Osteoblast (primary cell): Measurements from ENCODE around the gene DYSF. TPM values are rescaled to one million over a fixed set of nuclear protein-coding genes. Genes with fewer than 3 reads are reported as not detected.

Source experiments
- DNase-seq: peaks from one replicate; pipeline ENCODE4 v3.0.0; 2011; ENCODE audit warnings: low spot score, mixed read lengths; ENCODE audit not compliant: insufficient read length; ENCODE audit errors: missing footprints
- H2AFZ ChIP-seq: 2 replicates; pipeline ENCODE4 v1.6.0; 2011; ENCODE audit warnings: mild to moderate bottlenecking, low read length
- H3K27ac ChIP-seq: 2 replicates; pipeline ENCODE4 v1.5.1; 2011; ENCODE audit warnings: mild to moderate bottlenecking, low read depth, low read length, moderate library complexity
- H3K27me3 ChIP-seq: 2 replicates; pipeline ENCODE4 v1.6.0; 2012; ENCODE audit warnings: mild to moderate bottlenecking, control low read depth, inconsistent platforms, low read length, moderate library complexity; ENCODE audit not compliant: insufficient read depth
- H3K36me3 ChIP-seq: 2 replicates; pipeline ENCODE4 v1.5.1; 2011; ENCODE audit warnings: mild to moderate bottlenecking, low read length, control low read depth, moderate library complexity; ENCODE audit not compliant: insufficient read depth
- H3K4me1 ChIP-seq: 2 replicates; pipeline ENCODE4 v1.5.1; 2011; ENCODE audit warnings: mild to moderate bottlenecking, low read length, control low read depth, moderate library complexity; ENCODE audit not compliant: insufficient read depth
- H3K4me2 ChIP-seq: 2 replicates; pipeline ENCODE4 v1.6.0; 2011; ENCODE audit warnings: mild to moderate bottlenecking, low read length; ENCODE audit not compliant: insufficient read depth
- H3K4me3 ChIP-seq: fragments of 200-600 bp; sonication (generic); 3 replicates; pipeline ENCODE4 v1.5.1; 2012; ENCODE audit warnings: mild to moderate bottlenecking, low read length, inconsistent platforms; ENCODE audit not compliant: insufficient read depth
- H3K79me2 ChIP-seq: 2 replicates; pipeline ENCODE4 v1.6.0; 2012; ENCODE audit warnings: mild to moderate bottlenecking, low read length, control low read depth, inconsistent platforms; ENCODE audit not compliant: insufficient read depth
- H3K9me3 ChIP-seq: 2 replicates; pipeline ENCODE4 v1.5.1; 2011; ENCODE audit warnings: low read depth, low read length, control low read depth
- H4K20me1 ChIP-seq: 2 replicates; pipeline ENCODE4 v1.6.0; 2012; ENCODE audit warnings: mild to moderate bottlenecking, low read length, control low read depth; ENCODE audit not compliant: insufficient read depth
- total RNA-seq: library from RNA; depleted of rRNA; stranded (reverse); fragments of >200 nt; gene quantifications from 2 replicates; pipeline ENCODE4 v1.2.3, GENCODE V29; 2012
- TF ChIP-seq, protein P1 (sequence below): IDR thresholded peaks from 2 replicates; pipeline ENCODE4 v1.5.1; 2011; ENCODE audit warnings: mild to moderate bottlenecking, low read depth, low read length, moderate library complexity; ENCODE audit errors: extremely low read depth

Gene DYSF
- total RNA-seq, 1 donor: 4.3 TPM

- no peak overlapping the region for H2AFZ ChIP-seq
Observed at GRCh38 chr2:71552861-71553301, 99.5 kb downstream of the DYSF start.

GRCh38 chr2:71554028-71554705 lies 100.8 kb downstream of the DYSF start:
- Histone ChIP-seq H3K9me3 (no peaks in the 10 kb centered on the region), H3K4me3 (no peak overlapping the region)

More at GRCh38 chr2:71552861-71553301, 99.5 kb downstream of the DYSF start:
- no peak overlapping the region for H3K4me2 ChIP-seq
- peaks cover 2% of the 10 kb centered on the region for H3K9me3 ChIP-seq
- DNase-seq: peak; percentile 59
- H3K27me3 ChIP-seq: peaks cover 14% of the 10 kb centered on the region
- H3K36me3 ChIP-seq: no peaks in the 10 kb centered on the region
- H3K27ac ChIP-seq: no peak overlapping the region
- H3K79me2 ChIP-seq: no peaks in the 10 kb centered on the region
- TF ChIP-seq, protein P1, sequence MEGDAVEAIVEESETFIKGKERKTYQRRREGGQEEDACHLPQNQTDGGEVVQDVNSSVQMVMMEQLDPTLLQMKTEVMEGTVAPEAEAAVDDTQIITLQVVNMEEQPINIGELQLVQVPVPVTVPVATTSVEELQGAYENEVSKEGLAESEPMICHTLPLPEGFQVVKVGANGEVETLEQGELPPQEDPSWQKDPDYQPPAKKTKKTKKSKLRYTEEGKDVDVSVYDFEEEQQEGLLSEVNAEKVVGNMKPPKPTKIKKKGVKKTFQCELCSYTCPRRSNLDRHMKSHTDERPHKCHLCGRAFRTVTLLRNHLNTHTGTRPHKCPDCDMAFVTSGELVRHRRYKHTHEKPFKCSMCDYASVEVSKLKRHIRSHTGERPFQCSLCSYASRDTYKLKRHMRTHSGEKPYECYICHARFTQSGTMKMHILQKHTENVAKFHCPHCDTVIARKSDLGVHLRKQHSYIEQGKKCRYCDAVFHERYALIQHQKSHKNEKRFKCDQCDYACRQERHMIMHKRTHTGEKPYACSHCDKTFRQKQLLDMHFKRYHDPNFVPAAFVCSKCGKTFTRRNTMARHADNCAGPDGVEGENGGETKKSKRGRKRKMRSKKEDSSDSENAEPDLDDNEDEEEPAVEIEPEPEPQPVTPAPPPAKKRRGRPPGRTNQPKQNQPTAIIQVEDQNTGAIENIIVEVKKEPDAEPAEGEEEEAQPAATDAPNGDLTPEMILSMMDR: no peak
- H4K20me1 ChIP-seq: no peaks in the 10 kb centered on the region
- H3K4me1 ChIP-seq: no peaks in the 10 kb centered on the region
- no peak overlapping the region for H3K4me3 ChIP-seq

DNA sequence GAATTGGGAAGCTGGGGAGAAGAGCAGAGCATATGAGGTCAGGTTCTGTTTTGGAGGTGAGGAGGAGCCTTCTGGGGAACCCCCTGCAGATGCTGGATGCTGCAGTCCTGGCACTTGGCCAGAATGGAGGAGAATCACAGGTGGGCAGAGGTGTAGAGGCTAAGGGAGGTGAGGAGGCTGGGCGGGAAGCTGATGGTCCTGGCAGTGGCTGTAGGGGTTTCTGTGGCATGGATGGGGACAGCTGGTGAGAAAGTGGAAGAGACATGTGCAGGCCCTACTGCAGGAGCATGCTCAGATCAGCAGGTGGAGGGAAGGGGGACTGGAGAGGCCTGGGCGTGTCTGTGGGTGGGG lies 101.3 kb downstream of the DYSF start:
- peaks cover 8% of the 10 kb centered on the region for H3K27me3 ChIP-seq
- H3K4me1 ChIP-seq: no peaks in the 10 kb centered on the region
- no peaks in the 10 kb centered on the region for H3K36me3 ChIP-seq
- no peak overlapping the region for H3K4me3 ChIP-seq
- no peaks in the 10 kb centered on the region for H3K79me2 ChIP-seq
- H3K4me2 ChIP-seq: no peak overlapping the region
- peak; percentile 13 for DNase-seq
- H3K27ac ChIP-seq: no peak overlapping the region
- H4K20me1 ChIP-seq: no peaks in the 10 kb centered on the region
- H3K9me3 ChIP-seq: no peaks in the 10 kb centered on the region
- no peak overlapping the region for H2AFZ ChIP-seq
- TF ChIP-seq, protein P1: no peak

More at GRCh38 chr2:71554028-71554705, 100.8 kb downstream of the DYSF start:
- Histone ChIP-seq H3K27ac (no peak overlapping the region), H3K4me1 (no peaks in the 10 kb centered on the region), H3K36me3 (no peaks in the 10 kb centered on the region), H3K27me3 (peaks cover 8% of the 10 kb centered on the region), H3K4me2 (no peak overlapping the region), H2AFZ (no peak overlapping the region), H4K20me1 (no peaks in the 10 kb centered on the region), H3K79me2 (no peaks in the 10 kb centered on the region)
- DNase-seq: peak; percentile 80
- TF ChIP-seq, protein P1: no peak

DNA sequence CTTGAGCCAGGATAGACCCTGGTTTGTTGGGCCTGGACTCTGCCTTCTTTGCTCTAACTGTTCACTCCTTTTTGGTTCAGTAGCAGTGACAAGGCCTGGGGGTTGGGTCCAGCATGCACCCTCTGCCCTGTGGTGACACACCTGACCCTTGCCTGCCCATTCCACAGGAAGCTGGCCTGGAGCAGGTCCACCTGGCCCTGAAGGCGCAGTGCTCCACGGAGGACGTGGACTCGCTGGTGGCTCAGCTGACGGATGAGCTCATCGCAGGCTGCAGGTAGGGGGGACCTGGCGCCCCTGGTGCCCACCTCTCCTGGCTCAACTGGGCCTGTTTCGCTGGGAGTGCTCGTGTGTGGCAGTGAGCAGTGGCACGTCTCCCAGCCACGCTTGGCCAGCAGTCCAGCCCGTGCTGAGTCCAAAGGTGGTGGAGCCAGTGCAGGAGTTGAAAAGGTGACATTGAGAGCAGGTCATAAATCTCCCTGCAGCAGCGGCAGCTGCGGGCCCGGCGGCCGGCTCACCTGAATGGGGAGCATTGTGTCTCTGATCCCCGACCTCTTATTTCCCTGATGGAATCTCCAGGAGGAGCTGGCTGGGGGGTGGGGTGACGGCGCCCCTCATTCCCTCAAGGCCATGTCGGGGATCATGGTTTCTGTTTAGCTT lies 102.6 kb downstream of the DYSF start:
- no peak overlapping the region for H3K27ac ChIP-seq
- peak; percentile 47 for DNase-seq
- no peak overlapping the region for H2AFZ ChIP-seq
- no peak overlapping the region for H3K4me3 ChIP-seq
- H3K27me3 ChIP-seq: peaks cover 8% of the 10 kb centered on the region
- TF ChIP-seq, protein P1: no peak
- H3K4me1 ChIP-seq: no peaks in the 10 kb centered on the region
- H3K9me3 ChIP-seq: no peaks in the 10 kb centered on the region
- no peaks in the 10 kb centered on the region for H3K36me3 ChIP-seq
- H3K79me2 ChIP-seq: no peaks in the 10 kb centered on the region
- no peak overlapping the region for H3K4me2 ChIP-seq
- no peaks in the 10 kb centered on the region for H4K20me1 ChIP-seq
